HG02571 (cell line): ENCODE results near the gene KRT34.
"Not testable (repeated sequence)": the region's sequence is repeated elsewhere in the genome, so short reads cannot be mapped to it uniquely, and the experiment has no call there.

Source experiments
- ATAC-seq: cut with Tn5 transposase; IDR thresholded peaks from one replicate; pipeline ENCODE4 v1.9.1; 2021; ENCODE audit warnings: mild to moderate bottlenecking, moderate library complexity; ENCODE audit not compliant: unreplicated experiment

Gene KRT34

DNA sequence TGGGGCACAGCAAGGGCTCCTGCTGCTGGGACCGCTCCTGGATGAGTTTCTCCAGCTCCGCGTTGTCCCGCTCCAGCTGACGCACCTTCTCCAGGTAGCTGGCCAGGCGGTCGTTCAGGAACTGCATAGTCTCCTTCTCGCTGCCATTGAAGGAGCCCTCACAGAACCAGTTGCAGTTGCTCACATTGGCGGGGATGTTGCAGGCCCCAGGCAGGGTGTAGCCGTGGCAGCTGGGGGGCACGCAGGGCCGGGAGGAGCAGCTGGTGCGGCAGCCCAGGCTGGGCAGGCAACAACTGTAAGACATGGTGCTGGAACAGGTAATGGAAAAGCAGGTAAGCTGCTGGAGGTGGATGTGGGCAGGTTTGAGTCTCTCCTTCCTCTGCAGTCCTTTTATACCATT lies at the start of gene KRT34:
KRT34 (minus strand) TSS at position 364 of the 400 bp plus-strand sequence; CDS start at position 304, 60 bp downstream.
- not testable (repeated sequence) for ATAC-seq

DNA sequence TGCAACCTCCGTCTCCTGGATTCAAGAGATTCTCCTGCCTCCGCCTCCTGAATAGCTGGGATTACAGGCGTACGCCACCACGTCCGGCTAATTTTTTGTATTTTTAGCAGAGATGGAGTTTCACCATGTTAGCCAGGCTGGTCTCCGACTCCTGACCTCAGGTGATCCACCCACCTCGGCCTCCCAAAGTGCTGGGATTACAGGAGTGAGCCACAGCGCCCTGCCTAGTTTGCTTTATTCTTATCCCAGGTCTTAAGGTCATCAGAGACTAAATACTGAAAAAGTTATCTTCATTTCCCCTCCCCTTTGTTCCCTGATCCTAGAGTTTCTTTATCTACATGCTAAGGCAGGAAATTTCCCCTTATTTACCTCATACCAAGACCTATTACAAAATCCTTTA lies 48.3 kb upstream of the KRT34 start:
- ATAC-seq: not testable (repeated sequence)

GRCh38 chr17:41429667-41430066 lies 47.6 kb upstream of the KRT34 start:
- no peak for ATAC-seq

GRCh38 chr17:41428591-41429291 lies 46.6 kb upstream of the KRT34 start:
- ATAC-seq: no peak

DNA sequence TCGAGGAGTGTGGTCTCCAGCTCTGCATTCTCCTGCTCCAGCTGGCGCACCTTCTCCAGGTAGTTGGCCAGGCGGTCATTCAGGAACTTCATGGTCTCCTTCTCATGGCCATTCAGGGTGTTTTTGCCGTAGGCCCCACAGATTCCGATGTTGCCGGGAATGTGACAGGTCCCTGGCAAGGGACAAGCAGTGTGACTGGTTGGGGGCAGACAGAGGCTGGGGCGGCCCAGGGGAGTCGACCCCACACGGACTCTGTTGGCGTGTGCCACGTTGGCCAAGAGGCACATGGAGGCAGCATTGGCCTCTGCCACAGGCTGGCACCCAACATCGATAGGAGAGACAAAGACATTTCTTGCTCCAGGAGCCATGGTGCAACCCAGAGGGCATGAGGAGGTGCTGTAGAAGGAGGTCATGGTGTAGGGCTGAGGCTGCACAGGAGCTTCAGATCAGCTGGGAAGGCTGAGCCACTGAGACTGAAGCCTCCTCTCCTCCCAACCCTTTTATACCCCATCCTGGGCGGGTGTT lies 42.1 kb upstream of the KRT34 start, which contains the start of gene KRT37:
KRT37 (minus strand) TSS at position 475 of the 525 bp plus-strand sequence; CDS start at position 413, 62 bp downstream.
- ATAC-seq: no peak

GRCh38 chr17:41422586-41422985 lies 40.5 kb upstream of the KRT34 start:
- not testable (repeated sequence) for ATAC-seq

- no peak for ATAC-seq
Observed at GRCh38 chr17:41421617-41422016, 39.5 kb upstream of the KRT34 start.

- ATAC-seq: no peak
Observed at GRCh38 chr17:41421116-41421515, 39.0 kb upstream of the KRT34 start.

- ATAC-seq: no peak
Observed at GRCh38 chr17:41420134-41420533, 38.0 kb upstream of the KRT34 start.

DNA sequence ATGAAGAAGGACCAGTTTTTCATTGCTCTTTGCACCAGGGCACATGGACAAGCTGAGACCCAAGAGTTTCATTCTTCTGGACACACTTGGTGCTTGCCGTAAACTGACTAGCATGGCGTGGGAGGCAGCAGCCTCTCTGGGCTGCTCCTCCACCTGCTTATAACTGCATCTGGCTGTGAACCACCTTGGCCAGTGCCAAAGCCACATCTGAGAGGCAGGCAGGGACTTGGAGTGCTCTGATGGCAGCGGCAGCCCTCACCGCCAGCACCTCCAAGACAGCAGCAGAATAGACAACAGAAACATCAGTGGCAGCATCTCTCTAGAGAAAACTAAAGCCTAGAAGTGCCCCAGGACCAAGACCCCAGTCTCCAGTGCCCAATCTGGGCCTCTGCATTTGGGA lies 37.6 kb upstream of the KRT34 start:
- ATAC-seq: no peak

- ATAC-seq: no peak
Observed at GRCh38 chr17:41418116-41418860, 36.2 kb upstream of the KRT34 start.

- ATAC-seq: no peak
Observed at GRCh38 chr17:41417576-41418015, 35.5 kb upstream of the KRT34 start.

DNA sequence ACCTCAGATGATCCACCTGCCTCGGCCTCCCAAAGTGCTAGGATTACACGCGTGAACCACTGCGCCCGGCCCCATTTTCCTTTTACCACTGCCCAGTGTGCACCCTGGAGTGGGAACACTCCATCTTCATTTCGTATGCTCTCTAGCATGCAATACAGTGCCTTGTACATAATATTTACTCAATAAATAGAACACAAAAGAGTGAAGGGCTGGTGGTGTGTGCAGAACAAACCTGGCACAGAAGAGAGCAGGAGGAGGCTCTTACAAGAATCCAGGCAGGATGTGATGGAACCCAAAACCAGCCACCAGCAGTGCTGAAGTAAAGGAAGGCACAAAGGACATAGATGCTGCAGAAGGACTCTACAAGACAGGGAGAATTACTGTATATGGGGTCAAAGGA lies 35.0 kb upstream of the KRT34 start:
- ATAC-seq: no peak

DNA sequence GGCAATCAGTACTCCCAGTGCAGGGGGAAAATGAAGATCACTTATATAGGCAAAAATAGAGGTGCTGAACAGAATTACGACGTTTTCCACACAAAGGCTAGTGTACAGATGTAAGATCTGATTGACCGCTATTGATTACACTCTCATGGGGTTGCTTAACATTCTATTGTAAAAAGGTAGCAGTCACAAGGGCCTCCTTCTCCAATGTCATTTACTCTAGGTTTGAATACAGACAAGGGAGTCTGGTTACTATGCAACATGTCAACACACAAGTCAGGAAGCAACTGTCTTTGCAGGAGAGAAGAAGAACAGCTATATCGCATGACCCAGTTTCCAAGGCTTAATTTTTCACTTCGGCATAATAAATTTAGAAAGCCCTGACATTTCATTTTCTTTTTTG lies 34.4 kb upstream of the KRT34 start:
- ATAC-seq: no peak

DNA sequence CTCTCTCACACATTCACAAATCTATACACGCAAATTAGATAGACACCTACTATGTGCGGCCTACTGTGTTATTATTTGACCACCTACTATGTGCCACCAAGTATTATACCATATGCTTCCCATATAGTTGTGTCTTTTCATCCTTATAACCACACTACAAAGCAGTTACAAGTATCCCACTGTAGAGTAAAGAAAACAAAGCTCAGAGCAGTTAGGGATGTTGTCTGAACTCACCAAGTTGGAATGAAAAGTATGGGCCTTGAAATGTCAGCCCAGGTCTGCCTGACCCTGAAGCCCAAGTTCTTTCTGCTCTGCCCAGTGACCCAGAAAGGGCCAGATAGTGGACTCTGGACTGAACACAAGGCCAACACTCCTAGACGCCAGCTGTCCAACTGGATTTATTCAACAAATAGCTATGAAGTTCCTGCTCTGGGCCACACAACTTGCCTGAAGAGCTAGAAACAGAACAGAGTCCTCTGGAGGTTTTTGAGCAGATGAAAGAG lies 33.8 kb upstream of the KRT34 start:
- no peak for ATAC-seq

- no peak for ATAC-seq
Observed at GRCh38 chr17:41415411-41415810, 33.3 kb upstream of the KRT34 start.

DNA sequence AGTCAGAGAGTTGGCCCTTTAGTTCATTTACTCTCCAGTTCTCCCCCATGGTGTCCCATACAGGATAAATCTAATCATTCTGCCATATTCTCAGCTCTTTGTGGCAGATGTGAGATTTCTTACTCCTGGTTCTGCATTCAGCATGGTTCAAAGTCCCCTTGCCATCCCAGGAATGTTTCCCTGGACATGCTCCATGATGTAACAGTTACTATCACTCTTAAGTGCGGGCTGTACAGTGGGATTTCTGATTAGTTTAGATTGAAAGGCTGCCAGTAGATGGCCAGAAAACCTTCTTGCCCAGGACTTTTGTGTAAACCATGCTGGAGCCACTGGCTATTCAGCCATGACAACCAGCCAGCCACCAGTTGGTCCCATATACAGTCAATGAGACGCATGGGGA lies 31.9 kb upstream of the KRT34 start:
- ATAC-seq: no peak

DNA sequence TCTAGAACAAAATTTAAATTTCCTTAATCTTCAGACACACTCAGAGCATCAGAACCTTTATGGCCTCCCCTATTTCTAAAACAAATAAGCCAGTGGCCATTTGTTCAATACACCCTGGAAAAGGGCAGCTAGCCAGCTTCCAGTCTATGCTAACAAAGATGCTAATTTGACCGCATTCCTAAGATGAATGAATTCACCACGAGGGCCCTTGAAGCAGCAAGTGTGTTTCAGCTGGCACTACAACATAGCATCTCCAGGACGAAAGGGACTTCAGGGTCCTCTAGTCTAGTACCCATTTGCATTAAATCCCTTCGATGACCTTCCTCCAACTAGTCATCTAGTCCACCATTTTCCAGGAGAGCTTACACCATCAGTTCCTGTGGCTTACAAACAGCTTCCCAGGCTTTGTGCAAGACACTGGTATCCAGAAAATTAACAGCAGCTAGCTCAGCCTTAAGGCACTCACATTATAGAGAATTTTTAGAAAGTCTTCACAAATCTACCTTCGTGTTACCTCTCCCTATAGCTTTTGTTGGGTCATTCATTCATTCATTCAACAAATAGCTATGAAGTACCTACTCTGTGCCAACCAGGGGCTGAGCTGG lies 31.3 kb upstream of the KRT34 start:
- no peak for ATAC-seq

GRCh38 chr17:41411072-41411840 lies 29.1 kb upstream of the KRT34 start:
- ATAC-seq: no peak

- ATAC-seq: no peak
Observed at GRCh38 chr17:41407226-41407625, 25.1 kb upstream of the KRT34 start.

GRCh38 chr17:41406205-41406604 lies 24.1 kb upstream of the KRT34 start:
- ATAC-seq: no peak
